NCI-H69 (cell line): ENCODE results near the gene CACNA1F.
A peak's percentile ranks its signal among the peaks of the same experiment; 100 is the strongest.

Experiments used
- DNase-seq: peaks from one replicate; lab custom pipeline; 2025; lab: John Stamatoyannopoulos, UW

Gene CACNA1F

GRCh38 chrX:49227726-49228125 is 5.4 kb downstream of the CACNA1F start:
- no peak for DNase-seq

GRCh38 chrX:49226946-49227345 is 6.2 kb downstream of the CACNA1F start:
- peak; percentile 2 for DNase-seq

- no peak for DNase-seq
Measured at GRCh38 chrX:49225858-49226257, 7.3 kb downstream of the CACNA1F start.

- no peak for DNase-seq
Measured at GRCh38 chrX:49221868-49222267, 11.3 kb downstream of the CACNA1F start.

- DNase-seq, result no peak
Measured at GRCh38 chrX:49220100-49220499, 13.0 kb downstream of the CACNA1F start.

- DNase-seq, result no peak
Measured at GRCh38 chrX:49214996-49215526, 18.1 kb downstream of the CACNA1F start.

- DNase-seq, result no peak
Measured at GRCh38 chrX:49214416-49214815, 18.7 kb downstream of the CACNA1F start.

GRCh38 chrX:49212861-49213260 is 20.3 kb downstream of the CACNA1F start:
- no peak for DNase-seq

GRCh38 chrX:49212209-49212608 is 20.9 kb downstream of the CACNA1F start:
- no peak for DNase-seq

- no peak for DNase-seq
Measured at GRCh38 chrX:49211074-49211473, 22.1 kb downstream of the CACNA1F start.

- no peak for DNase-seq
Measured at GRCh38 chrX:49210406-49210805, 22.7 kb downstream of the CACNA1F start.

- DNase-seq, result peak; percentile 74
Measured at GRCh38 chrX:49209434-49210251, 23.5 kb downstream of the CACNA1F start.

GRCh38 chrX:49208399-49208798 is 24.7 kb downstream of the CACNA1F start:
- DNase-seq, result no peak

- DNase-seq, result no peak
Measured at GRCh38 chrX:49206543-49206942, 26.6 kb downstream of the CACNA1F start.

GRCh38 chrX:49205443-49205842 is 27.7 kb downstream of the CACNA1F start:
- DNase-seq, result no peak

GRCh38 chrX:49204709-49205108 is 28.4 kb downstream of the CACNA1F start:
- DNase-seq, result no peak

- no peak for DNase-seq
Measured at GRCh38 chrX:49204017-49204416, 29.1 kb downstream of the CACNA1F start.

GRCh38 chrX:49203536-49203935 is 29.6 kb downstream of the CACNA1F start:
- DNase-seq, result no peak

GRCh38 chrX:49202022-49202421 is 31.1 kb downstream of the CACNA1F start:
- DNase-seq, result peak; percentile 57

- DNase-seq, result peak; percentile 90
Measured at GRCh38 chrX:49199906-49200771, 33.0 kb downstream of the CACNA1F start, which contains the start of gene SYP. Gene SYP (minus strand): TSS chrX:49200193. CDS start chrX:49200186, 7 bp downstream.

GRCh38 chrX:49199315-49199595 is 33.9 kb downstream of the CACNA1F start:
- DNase-seq, result no peak

GRCh38 chrX:49198540-49199314 is 34.4 kb downstream of the CACNA1F start:
- DNase-seq, result no peak
